Muscle of arm (tissue), 14 donors: Measurements from ENCODE around the gene FAM236D. TPM values are rescaled to one million over a fixed set of nuclear protein-coding genes. Genes with fewer than 3 reads are reported as not detected.
"Not testable (repeated sequence)": the region's sequence is repeated elsewhere in the genome, so short reads cannot be mapped to it uniquely, and the experiment has no call there.

Experiments
- DNase-seq: peaks from one replicate; pipeline ENCODE4 v3.0.0-alpha.2; 2013
- long read RNA-seq, 11 donors: transcript quantifications; one replicate each; lab custom pipeline, GENCODE V29; 2026
- polyA plus RNA-seq, 12 donors: library from polyadenylated mRNA; unstranded; fragments of 120-200 nt; gene quantifications; one replicate each; pipeline ENCODE4 v1.2.1, GENCODE V29; 2013; ENCODE audit not compliant: insufficient read length in 12 of 12

FAM236D gene
- polyA plus RNA-seq = not detected
- long read RNA-seq, donor 1 = 0 reads
- long read RNA-seq, donor 2 = 0 reads
- long read RNA-seq, donor 3 = 0 reads
- long read RNA-seq, donor 4 = 0 reads
- long read RNA-seq, donor 5 = 0 reads
- long read RNA-seq, donor 6 = 0 reads
- long read RNA-seq, donor 7 = 0 reads
- long read RNA-seq, donor 8 = 0 reads
- long read RNA-seq, donor 9 = 0 reads
- long read RNA-seq, donor 10 = 0 reads
- long read RNA-seq, donor 11 = 0 reads

DNA sequence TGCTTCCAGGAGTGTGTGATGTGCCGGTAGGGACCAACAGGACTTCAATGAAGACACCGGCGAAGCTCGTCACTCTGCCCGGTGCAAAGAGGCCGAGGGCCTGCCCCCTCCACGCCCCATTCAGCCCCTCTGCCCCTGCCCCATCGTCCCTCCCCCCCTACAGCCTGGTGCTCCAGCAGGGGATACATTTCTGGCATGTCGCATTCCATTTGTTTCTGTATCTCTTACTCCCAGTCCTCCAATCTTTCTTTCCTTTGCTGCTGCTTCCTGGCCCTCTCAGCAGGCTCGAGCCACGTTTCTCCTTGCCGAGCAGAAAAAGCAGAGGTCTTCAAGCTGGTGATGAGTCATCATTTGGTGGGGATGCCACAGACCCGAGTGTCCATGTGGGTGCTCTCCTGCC lies at the start of gene FAM236D:
FAM236D (minus strand) TSS at position 101 of the 400 bp plus-strand sequence; CDS start at position 1, 100 bp downstream.
- not testable (repeated sequence) for DNase-seq

- DNase-seq = not testable (repeated sequence)
Measured at GRCh38 chrX:72837532-72837931, 29.5 kb upstream of the FAM236D start.

DNA sequence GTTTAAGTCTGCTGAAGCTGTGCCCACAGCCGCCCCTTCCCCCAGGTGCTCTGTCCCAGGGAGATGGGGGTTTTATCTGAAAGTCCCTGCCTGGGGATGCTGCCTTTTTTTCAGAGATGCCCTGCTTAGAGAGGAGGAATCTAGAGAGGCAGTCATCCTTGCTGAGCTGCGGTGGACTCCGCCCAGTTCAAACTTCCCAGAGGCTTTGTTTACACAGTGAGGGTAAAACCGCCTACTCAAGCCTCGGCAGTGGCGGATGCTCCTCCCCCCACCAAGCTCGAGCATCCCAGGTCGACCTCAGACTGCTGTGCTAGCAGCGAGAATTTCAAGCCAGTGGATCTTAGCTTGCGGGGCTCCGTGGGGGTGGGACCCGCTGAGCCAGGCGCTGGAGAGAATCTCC lies 22.7 kb upstream of the FAM236D start:
- not testable (repeated sequence) for DNase-seq

DNA sequence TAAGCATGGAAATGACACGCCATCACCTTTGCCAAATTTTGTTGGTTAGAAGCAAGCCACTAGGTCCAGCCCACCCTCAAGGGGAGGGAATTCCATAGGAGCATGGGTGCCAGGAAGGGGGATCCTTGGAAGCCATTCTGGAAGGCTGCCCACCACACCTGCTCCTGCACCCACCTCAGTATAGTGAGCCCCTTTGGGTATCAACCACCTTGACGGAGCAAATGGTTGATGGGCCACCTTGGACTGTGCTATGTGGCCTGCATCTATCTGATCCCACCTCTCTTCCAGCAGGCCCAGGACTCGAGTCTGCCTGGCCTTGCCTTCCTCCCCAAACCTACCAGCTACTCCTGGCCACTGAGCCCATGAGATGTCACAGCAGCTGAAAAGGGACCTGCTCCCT lies 17.6 kb downstream of the FAM236D start:
- not testable (repeated sequence) for DNase-seq

DNA sequence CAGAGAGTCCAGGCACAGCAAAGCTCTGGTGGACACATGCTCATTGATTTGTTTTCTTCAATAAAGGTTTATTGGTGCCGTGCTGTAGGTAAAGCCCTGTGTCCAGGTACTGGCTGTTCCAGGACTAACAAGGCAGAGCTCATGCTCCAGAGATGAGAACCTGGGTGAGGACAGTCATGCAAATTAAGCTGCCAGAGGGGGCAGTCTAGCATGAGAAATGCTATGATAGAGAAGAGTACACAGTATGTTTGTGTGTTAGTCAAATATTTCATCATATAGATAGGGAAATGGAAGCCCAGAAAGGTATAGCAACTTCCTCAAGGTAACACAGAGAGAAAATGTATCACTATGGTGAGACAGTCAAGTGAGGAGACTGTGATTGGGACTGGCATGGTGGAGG lies 19.9 kb downstream of the FAM236D start:
- not testable (repeated sequence) for DNase-seq

- not testable (repeated sequence) for DNase-seq
Measured at GRCh38 chrX:72783964-72784363, 24.0 kb downstream of the FAM236D start.

- DNase-seq = not testable (repeated sequence)
Measured at GRCh38 chrX:72783365-72783936, 24.6 kb downstream of the FAM236D start.

DNA sequence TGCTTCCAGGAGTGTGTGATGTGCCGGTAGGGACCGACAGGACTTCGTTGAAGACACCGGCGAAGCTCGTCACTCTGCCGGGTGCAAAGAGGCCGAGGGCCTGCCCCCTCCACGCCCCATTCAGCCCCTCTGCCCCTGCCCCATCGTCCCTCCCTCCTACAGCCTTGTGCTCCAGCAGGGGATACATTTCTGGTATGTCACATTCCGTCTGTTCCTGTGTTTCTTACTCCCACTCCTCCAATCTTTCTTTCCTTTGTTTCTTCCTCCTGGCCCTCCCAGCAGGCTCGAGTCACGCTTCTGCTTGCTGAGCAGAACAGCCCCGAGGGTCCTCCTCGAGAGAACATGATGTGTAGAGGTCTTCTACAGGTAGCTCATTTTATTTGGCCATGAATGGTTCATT lies 25.4 kb downstream of the FAM236D start, which contains the start of gene FAM236B:
FAM236B (minus strand) TSS at position 101 of the 400 bp plus-strand sequence; CDS start at position 1, 100 bp downstream.
- not testable (repeated sequence) for DNase-seq

- not testable (repeated sequence) for DNase-seq
Measured at GRCh38 chrX:72778146-72778545, 29.9 kb downstream of the FAM236D start.

- not testable (repeated sequence) for DNase-seq
Measured at GRCh38 chrX:72777467-72777790, 30.6 kb downstream of the FAM236D start.

DNA sequence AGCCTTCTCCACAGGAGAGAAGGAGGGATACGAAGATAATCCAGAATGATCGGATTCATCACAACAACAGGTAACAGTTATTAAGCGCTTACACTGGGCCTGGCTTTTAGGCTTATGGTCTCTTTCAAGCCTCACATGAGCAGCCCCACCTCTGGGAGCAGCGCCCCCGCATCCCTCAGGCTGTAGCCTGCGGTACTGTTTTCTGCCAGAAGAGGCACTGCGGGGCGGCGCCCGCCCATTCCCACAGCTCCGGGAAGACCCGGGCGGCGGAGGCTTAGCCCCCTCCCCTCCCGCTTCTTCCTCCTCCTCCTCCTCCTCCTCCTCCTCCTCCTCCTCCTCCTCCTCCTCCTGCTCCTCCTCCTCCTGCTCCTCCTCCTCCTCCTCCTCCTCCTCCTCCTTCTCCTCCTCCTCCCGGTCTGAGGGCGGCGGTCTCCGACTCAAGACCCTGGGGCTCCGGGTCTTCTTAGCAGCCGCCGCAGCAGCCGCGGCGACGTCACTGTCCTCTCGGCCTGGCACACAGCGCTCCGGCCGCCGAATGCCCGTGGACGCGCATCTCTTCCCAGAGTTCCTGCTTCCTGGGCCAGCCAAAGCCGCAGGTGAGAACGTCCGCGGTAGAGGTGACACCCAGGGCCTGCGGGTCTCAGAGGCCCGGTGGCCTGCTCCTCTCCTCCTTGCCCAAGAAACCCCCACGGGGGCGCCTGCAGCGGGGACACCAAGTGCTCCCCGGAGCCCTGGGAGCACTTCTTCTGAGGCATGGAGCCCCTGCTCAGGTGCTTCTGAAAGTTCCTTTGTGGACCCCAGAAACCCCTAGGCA lies 31.1 kb downstream of the FAM236D start, which contains the start of gene DMRTC1B:
DMRTC1B (plus strand) TSS at position 238 of the 814 bp plus-strand sequence. CDS start 68,246 bp downstream, outside the sequence.
- not testable (repeated sequence) for DNase-seq

- not testable (repeated sequence) for DNase-seq
Measured at GRCh38 chrX:72760454-72760853, 47.6 kb downstream of the FAM236D start.

Other genes with a start within 250 kb of the FAM236D start
- 10 to 100 TPM in 11 of 12 donors, not detected in 1; 12.6 to 31.2 (median 19.2) TPM for gene HDAC8, start 235.4 kb downstream of the FAM236D start, polyA plus RNA-seq
- gene PHKA1, start 93.9 kb downstream of the FAM236D start, polyA plus RNA-seq = 1 to 10 TPM in 10 of 12 donors, not detected in 2; 2.9 to 5.2 (median 3.6) TPM
- gene DMRTC1B, start 31.3 kb downstream of the FAM236D start, polyA plus RNA-seq = 1 to 10 TPM in 3 of 12 donors, under 1 TPM in 7, not detected in 2; 0.41 to 1.7 (median 0.78) TPM
- gene FAM236B, start 25.6 kb downstream of the FAM236D start, polyA plus RNA-seq = not detected
- not detected for gene FAM236C, start 104.4 kb upstream of the FAM236D start, polyA plus RNA-seq
- under 1 TPM in 1 of 12 donors, not detected in 11; 0.39 TPM for gene FAM236A, start 130.0 kb upstream of the FAM236D start, polyA plus RNA-seq
- gene DMRTC1, start 135.6 kb upstream of the FAM236D start, polyA plus RNA-seq = 1 to 10 TPM in 2 of 12 donors, under 1 TPM in 4, not detected in 6; 0.20 to 1.2 (median 0.64) TPM
- gene PABPC1L2B, start 194.7 kb upstream of the FAM236D start, polyA plus RNA-seq = under 1 TPM in 1 of 12 donors, not detected in 11; 0.08 TPM